Measurements from ENCODE around the gene TSPAN4.

- TF ChIP-seq POLR2A (IDR thresholded peaks at IDR 0.05), result no peak
- no peak for TF ChIP-seq CTCF (IDR thresholded peaks at IDR 0.05)
These were observed 44.9 kb downstream of the TSPAN4 start for GRCh38 chr11:887589-887988.

All from lower leg skin (tissue), 3 donors.